Spleen (tissue), 7 donors: ENCODE data around the gene ACRBP.

Experiments
- CTCF ChIP-seq, 11 experiments: fragments of 200-600 bp in 7 of 11; fragments of 450-650 bp in 4 of 11; sonication (generic) in 4 of 11; IDR thresholded peaks in 8 of 11; conservative IDR thresholded peaks in 3 of 11; 1 replicate in 7 of 11; 2 replicates in 4 of 11; pipeline versions ENCODE4 v1.4.0 to v1.8.0; 2016 to 2021; ENCODE audit warnings: antibody characterized with exemption in 11 of 11, inconsistent platforms in 4 of 11, mild to moderate bottlenecking in 1 of 11
- POLR2A ChIP-seq, 3 donors: fragments of 450-650 bp; IDR thresholded peaks; one replicate each; pipeline ENCODE4 v1.5.1; 2017; ENCODE audit warnings: antibody characterized with exemption in 3 of 3, mild to moderate bottlenecking in 1 of 3
- donor health status: DM: no; HTN: no; CAD: no; lungs with moderate emphysema.
- donor health status: DM: no; HTN: no; CAD: no.
- donor health status: DM: no; HTN: no; CAD: no.

GRCh38 chr12:6592087-6592486 is 55.1 kb downstream of the ACRBP start:
- TF ChIP-seq CTCF (IDR thresholded peaks at IDR 0.05 in 8 of 11, conservative IDR thresholded peaks at IDR 0.05 in 3 of 11): no peak
- TF ChIP-seq POLR2A (IDR thresholded peaks at IDR 0.05): no peak
